ENCODE results near the gene SPESP1.
"Not testable (repeated sequence)": the region's sequence is repeated elsewhere in the genome, so short reads cannot be mapped to it uniquely, and the experiment has no call there.

The SPESP1 gene

DNA sequence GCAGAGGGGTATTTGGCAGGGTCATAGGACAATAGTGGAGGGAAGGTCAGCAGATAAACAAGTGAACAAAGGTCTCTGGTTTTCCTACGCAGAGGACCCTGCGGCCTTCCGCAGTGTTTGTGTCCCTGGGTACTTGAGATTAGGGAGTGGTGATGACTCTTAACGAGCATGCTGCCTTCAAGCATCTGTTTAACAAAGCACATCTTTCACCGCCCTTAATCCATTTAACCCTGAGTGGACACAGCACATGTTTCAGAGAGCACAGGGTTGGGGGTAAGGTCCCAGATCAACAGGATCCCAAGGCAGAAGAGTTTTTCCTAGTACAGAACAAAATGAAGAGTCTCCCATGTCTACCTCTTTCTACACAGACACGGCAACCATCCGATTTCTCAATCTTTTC is 33.4 kb downstream of the SPESP1 start:
- not testable (repeated sequence) for DNase-seq (ENCODE audit: low read depth in 2 of 2)

GRCh38 chr15:68966996-68967395 is 36.7 kb downstream of the SPESP1 start:
- no peak for DNase-seq (ENCODE audit: low read depth in 2 of 2)

GRCh38 chr15:68967948-68968347 is 37.6 kb downstream of the SPESP1 start:
- no peak for DNase-seq (ENCODE audit: low read depth in 2 of 2)

GRCh38 chr15:68969298-68969697 is 39.0 kb downstream of the SPESP1 start:
- DNase-seq (ENCODE audit: low read depth in 2 of 2), result no peak

- DNase-seq (ENCODE audit: low read depth in 2 of 2), result no peak
These were observed 42.1 kb downstream of the SPESP1 start for GRCh38 chr15:68972201-68973065.

DNA sequence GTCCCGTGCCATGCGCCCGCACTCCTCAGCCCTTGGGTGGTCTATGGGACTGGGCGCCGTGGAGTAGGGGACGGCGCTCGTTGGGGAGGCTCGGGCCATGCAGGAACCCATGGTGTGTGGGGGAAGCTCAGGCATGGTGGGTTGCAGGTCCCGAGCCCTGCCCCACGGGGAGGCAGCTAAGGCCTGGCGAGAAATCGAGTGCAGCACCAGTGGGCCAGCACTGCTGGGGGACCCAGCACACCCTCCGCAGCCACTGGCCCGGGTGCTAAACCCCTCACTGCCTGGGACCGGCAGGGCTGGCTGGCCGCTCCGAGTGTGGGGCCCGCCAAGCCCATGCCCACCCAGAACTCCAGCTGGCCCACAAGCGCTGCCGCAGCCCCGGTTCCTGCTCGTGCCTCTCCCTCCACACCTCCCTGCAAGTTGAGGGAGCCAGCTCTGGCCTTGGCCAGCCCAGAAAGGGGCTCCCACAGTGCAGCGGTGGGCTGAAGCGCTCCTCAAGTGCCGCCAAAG is 45.4 kb downstream of the SPESP1 start:
- DNase-seq (ENCODE audit: low read depth in 2 of 2), result not testable (repeated sequence)

GRCh38 chr15:68977426-68977825 is 47.1 kb downstream of the SPESP1 start:
- not testable (repeated sequence) for DNase-seq (ENCODE audit: low read depth in 2 of 2)

DNA sequence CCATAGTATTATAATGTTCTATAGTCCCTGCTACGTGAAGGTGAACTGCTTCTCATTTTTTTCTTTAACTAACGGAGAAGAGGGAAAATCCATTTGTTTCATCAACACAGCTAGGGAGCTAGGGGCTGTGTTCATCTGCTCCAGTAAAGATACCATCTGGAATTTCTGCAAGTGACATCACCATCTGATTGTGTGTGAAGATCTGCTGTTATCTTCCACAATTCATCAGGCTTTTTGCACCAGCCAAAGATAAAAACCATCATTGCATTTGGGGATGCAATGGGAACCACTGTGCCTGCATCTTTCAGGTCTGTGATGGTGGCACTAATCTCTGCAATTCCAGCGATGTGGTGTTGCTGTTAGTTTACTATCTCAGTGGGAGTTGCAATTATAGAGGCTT is 48.7 kb downstream of the SPESP1 start:
- DNase-seq (ENCODE audit: low read depth in 2 of 2), result no peak

GRCh38 chr15:68979816-68980215 is 49.5 kb downstream of the SPESP1 start:
- no peak for DNase-seq (ENCODE audit: low read depth in 2 of 2)

GRCh38 chr15:68980786-68981185 is 50.5 kb downstream of the SPESP1 start:
- no peak for DNase-seq (ENCODE audit: low read depth in 2 of 2)

DNA sequence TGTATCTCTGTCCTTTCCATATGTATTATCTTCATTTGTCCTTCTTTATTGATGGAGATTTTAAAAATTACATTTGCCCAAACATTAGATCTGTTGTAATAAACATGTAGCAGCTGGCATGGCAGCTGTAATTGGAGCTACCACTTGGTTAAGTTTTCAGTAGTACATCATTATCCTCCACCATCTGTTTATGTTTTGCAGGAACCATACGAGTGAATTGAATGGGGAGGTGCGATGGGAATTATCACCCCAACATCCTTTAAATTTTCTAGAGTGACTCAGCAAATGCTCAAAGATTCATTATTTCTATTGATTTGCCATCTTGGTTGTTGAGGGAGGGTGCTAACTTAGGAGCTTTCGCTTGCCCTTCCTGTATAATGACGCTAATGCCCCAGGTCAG is 51.6 kb downstream of the SPESP1 start:
- no peak for DNase-seq (ENCODE audit: low read depth in 2 of 2)

DNA sequence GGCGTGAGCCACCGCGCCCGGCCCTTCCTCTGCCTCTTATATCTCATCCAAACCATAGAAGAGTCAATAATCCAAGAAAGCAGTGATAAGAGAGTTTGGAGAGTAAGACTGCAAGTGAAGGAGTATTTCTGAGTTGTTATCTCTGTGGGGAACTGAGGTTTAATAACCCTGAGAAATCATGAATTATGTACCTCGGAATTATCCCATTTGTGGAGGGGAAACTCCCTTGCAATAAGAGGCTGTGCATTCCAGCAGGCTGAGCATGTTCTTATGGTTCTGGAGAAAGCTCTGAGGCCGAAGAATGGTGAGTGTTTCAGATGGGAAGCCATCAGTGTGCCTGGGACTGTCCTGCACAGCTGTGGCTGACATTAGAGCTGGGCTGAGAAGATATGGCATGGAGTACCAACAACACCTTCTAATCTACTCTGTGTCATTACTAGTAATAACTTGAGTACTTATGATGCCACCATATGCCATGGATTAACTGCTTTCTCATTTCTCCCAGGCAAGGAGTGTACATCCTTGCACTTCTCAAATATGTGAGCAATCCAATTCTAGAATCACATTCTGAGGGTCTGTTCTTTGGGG is 52.7 kb downstream of the SPESP1 start:
- DNase-seq (ENCODE audit: low read depth in 2 of 2), result no peak

DNA sequence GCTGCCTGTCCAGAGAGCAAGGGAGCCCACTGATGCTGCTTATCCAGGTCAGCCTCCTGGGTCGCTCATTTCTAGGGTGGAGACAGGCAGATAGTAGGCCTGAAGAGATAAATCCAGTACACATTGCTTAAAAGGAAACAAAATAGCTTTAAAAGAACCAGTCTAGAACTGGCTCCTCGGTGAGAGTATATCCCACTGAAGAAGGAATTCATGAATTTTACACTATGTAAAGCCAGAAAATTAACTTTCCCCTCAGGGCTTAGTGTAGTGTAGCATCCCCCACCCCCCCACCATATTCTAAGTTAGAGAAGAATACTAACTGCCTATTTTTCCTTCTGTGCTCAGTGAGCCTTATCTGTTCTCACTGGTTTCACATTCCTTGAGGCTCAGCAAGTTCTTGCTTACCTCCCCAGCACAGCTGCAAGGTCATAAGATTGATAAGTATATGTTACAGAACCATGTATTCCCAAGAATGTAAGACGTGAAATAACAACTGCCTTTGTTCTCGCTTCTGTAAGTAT is 53.7 kb downstream of the SPESP1 start:
- no peak for DNase-seq (ENCODE audit: low read depth in 2 of 2)

DNA sequence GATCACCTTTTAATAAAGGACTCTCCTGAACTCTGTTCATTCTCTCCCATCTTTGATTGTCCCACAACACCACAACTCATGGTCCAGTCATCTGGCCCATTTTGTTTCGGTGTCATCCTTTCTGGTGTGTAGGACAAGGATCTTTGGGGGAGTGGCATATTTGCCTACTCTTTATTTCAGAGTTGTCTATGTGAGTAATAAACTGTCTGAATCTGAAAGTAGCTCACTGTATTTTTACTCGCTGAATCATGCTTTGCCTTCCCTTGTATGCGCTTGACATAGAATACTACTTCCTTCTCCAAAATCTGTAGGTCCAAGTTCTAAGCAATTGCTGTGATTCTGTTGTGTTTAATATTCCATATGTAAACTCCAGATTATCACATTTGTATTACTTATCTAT is 54.3 kb downstream of the SPESP1 start:
- no peak for DNase-seq (ENCODE audit: low read depth in 2 of 2)

GRCh38 chr15:68985361-68985891 is 55.1 kb downstream of the SPESP1 start:
- DNase-seq (ENCODE audit: low read depth in 2 of 2), result no peak

- DNase-seq (ENCODE audit: low read depth in 2 of 2), result no peak
These were observed 56.0 kb downstream of the SPESP1 start for GRCh38 chr15:68986322-68986721.

DNA sequence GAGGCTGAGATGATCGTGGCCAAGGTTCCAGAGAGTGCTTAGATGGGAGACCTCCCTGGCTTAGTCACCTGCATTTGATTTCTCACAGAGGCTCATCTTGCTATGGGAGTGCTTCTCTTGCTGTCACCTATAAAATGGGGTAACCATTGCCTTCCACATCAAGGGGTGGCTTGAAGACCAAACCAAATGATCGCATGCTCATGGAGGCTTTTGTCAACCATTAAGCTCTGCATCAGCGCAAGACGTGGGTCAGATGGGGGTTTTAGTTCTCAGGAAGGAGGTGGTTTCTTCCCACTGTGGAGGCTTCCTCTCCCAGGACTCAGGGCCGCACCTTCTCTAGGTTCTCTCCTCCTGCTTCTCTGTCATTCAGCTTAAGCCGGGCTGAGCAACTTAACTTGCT is 56.8 kb downstream of the SPESP1 start:
- DNase-seq (ENCODE audit: low read depth in 2 of 2), result no peak

DNA sequence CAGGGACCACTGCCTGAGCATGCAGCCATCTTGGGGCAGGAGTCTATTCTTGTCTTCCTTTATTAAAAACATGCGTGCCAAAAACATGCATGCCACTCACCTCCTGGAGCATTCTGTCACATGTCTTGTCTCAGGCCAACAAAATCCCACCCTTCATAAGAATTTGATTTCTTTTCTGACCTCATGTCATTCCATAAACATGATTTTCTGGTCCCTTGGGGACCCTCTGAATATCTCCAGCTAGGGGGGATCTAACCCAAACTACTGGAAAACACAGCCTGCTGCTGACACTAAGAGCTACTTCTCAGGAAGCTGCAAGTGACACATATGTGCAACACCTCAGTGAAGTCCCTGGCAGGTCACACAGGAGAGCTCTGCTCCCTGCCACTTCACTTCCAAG is 57.4 kb downstream of the SPESP1 start:
- DNase-seq (ENCODE audit: low read depth in 2 of 2), result no peak

DNA sequence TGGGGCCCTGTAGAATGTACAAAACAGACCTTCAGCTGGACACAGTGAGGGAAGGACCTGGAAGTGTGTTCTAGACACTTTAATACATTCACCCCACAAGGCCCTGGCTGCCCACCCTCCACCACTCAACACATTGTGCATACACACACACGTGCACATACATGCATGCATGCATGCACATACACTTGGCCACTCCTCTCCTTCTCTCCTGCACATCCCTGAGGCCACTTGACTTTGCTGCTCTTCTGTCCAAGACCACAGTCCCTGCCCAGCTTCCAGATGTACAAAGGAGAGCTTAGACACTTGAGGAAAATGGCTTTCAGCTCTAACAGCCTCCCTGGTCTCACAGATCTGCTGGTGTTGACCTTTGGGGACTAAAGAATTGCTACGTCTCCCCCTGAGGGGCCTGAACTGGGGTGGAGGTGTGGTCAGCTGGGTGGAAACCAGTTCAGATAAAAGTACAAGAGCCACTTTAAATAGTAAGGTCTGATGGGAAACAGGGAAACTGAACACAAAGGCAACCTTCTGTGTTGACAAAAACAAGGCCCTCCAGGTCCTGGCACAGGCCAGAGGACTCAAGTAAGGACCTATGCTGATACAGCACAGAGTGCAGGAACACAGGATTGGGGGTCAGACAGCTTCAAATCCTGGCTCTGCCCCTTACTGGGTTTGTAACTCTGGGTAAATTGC is 59.4 kb downstream of the SPESP1 start:
- DNase-seq (ENCODE audit: low read depth in 2 of 2), result no peak

DNA sequence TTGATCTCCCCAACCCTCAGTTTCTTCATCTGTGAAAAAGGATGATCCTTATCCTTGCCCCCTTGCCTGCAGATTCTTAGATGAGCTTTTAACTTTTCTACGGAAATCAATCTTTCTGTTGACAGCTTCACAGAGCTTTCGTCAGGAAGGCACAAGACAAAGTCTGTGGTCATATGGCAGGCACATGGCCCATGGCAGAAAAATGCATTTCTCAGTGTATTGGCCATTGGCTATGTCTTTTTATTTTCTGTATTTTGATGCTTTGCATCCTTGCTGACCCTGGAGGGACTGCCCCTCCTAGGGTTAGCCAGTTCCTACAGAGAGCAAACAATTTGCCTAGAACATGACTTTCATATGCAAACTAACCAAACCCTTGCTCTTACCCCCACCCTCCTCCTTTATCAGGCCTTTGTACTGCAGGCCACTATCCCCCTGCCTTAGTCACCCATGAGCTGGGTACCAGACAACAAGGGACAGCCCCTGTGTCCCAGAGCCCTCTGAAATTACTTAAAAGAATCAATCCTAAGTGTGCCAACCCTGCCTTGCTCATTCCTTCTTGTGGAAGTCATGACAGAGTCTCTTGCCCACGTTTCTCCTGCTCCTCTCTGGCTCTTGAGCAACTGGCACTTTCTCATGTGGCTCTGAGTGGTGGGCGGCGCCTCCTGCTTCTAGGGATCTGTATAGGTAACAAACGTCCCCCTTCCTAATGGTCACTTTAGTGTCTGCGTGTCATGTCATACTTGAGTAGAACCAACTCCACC is 60.1 kb downstream of the SPESP1 start:
- DNase-seq (ENCODE audit: low read depth in 2 of 2), result no peak

DNA sequence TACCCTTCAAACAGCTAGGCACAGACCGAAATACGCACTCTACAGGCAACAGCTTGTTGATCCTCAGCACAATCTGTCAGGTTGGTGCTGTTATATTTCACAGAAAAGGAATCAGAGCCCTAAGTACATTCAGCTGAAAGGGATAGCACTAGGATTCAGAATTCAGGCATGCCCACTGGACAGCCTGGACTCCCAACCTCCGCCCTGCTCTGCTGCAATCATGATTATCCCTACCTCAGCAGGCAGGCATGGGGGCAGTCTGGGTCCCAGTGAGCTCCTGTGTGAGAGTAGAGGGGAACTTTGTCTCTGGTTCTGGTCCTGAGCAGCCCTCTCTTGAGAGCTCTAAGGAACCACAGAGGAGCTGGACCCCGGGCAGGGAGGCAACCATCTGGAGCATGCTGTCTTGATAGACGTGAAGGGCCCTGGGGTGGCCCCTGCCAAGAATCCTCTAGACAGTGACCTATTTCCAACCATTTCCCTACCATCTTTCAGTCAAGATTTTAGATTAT is 60.7 kb downstream of the SPESP1 start:
- no peak for DNase-seq (ENCODE audit: low read depth in 2 of 2)
